Stimulated activated CD8-positive, alpha-beta memory T cell treated with anti-CD3 and anti-CD28 coated beads, Interleukin-7, amount 100 ng/mL, for 48 hours (primary cell): Measurements from ENCODE around the gene CTDNEP1.

Experiments
- DNase-seq, 2 donors: peaks; one replicate each; pipeline ENCODE4 v3.0.0-alpha.2; 2020; ENCODE audit warnings: low read depth in 1 of 2; ENCODE audit errors: extremely low read depth in 1 of 2

Gene CTDNEP1

DNA sequence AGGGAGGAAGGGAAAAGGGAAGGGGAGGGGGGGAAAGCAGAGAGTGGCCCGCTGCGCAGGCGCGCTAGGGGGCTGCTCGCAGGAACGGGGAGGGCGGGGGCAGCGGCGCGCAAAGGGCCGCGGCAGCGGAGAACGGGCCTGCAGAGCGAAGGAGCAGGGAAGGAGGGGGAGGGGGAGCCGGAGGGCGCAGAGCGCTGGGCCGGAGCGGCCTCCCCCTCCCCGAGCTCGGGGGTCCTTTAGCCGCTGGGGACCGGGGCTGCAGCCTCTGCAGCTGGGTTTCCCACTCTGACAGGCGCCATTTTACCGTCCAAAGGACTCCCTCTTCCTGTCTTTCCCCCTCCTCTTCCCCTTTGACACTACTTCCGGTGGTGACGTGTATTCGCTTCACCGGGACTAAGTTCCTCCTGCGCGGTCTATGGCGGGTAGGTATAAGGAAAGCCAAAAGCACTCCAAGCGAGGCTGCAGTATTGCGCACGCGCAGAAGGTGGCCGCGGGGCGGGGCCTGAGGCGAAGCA lies at the start of gene CTDNEP1:
CTDNEP1 (minus strand) TSS at position 74 of the 515 bp plus-strand sequence. CDS start 438 bp downstream, outside the sequence.
- DNase-seq: peak; percentile 97

DNA sequence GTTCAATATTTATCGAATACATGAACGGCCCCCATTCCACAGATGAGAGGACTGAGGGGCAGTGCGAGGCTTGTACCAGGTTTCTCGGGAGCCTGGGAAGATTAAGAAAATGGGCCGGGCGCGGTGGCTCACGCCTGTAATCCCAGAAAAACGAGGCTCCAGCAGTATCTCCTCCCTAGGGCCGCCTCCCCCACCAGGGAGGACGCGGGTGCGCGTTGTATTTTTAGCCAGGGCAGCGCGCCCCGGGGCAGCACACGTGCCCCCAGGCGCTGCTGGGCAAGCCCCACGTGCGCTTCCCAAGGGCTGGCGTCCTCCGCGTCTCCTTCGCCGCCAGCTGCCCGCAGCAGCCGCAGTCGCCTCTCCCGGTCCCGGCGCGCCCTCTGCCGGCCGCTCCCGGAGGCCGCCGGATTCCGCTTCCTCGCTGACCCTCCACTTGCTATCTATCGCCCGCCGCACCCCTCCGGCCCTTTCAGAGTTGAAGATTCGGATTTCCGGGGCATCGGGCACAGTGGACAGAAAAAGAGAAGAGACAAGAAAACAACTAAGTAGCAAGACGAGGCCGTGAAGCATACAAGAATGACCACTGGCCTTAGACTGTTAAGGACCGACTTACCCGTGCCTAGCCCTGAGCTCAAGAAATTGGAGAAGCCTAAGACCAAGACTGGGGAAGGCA lies 44.8 kb upstream of the CTDNEP1 start:
- no peak for DNase-seq

DNA sequence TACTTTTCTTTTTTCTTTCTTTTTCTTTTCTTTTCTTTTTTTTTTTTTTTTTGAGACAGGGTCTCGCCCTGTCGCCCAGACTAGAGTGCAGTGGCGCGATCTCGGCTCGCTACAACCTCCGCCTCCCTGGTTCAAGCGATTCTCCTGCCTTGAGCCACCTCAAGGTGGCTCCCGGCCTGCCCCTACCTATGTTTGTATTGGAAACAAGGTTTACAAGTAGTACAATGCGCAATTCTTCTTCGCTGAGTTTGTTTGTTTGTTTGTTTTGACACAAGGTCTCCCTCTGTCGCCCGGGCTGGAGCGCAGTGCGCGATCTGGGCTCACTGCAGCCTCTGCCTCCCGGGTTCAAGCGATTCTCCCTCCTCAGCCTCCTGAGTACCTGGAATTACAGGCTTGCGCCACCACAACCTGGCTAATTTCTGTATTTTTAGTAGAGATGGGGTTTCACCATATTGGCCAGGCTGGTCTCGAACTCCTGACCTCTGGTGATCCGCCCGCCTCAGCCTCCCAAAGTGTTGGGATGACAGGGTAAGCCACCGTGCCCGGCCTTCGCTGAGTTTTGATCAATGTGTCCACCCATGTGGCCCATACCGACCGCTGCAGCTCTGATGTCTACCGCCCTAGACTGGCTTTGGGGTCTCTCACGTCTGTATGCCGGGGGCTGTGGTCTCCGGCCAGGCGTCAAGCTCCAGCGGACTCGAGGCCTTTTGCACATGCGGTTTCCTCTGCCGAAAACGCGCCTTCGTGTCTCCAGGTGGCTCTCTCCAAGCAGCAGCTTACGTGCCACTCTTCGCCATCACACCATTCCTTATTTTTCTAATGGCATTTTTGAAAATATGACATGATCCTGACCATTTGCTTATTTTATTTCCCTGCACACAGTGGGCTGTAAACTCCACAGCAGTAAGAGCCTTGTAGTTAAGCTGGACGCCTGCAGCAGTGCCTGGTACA lies 44.0 kb upstream of the CTDNEP1 start:
- no peak for DNase-seq

DNA sequence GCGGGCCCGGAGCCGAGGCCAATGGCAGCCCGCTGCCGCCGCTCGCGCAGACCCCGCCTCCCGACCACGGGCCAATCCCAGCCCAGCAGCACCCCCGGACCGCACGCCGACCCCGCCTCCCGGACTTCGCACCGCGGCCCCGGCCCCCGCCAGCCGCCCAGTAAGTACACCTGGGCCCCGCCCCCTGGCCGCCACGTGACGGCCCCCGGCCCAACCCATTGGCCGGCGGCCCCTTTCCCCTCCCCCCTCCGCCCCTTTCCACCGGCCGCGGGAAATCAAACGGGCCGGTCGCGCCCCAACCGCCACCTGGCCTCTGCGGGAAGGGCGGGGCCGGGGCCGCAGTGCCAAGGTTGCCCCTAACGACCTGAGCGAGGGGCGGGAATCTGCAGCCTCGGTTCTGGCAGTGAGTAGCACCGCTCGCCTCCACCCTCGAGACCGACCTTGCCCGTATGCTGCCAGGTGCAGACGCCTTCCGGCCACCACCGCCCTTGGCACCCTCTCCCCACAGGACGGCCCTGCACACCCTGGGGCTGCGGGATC lies 43.1 kb upstream of the CTDNEP1 start, which contains the start of gene YBX2:
YBX2 (minus strand) TSS at position 26 of the 540 bp plus-strand sequence. CDS start 139 bp downstream, outside the sequence.
- peak in 1 of 2 donors; percentile 79 for DNase-seq

DNA sequence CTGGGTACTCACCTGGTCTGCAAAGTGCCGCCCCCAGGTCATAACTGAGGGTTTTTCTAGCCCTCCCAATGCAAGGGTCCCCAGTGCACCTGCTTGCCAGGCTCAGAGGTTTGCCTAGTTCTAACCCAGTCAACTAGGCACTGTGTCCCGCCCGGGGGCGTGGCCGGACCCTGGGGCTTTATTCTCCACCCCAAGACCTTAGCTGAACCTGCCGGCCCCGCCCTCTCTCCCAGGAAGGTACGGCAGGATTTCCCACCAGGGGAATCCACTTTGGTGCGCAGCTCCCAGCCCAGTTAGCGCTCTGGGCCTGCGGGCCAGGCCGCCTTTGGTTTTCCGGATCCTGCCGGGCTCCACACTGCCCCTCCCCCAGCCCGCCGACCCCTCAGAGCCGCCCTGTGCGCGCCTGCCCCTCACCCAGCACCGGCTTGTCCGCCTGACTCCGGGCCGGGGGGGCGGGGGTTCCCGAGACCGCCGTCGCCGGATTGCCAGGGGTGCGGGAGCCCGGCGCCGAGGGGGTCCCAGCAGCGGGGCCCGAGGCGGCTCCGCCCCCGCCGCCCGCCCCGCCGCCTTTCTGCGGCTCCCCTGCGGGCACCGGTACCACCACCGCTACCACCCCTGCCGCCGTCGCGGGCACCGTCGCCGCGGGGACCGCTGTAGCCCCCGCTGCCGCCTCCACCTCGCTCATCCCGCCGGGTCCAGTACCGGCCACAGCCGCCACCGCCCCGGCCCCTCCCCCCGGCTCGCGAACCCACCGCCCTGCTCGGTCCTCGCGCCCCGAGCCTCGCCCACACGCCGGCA lies 42.5 kb upstream of the CTDNEP1 start:
- DNase-seq: no peak

DNA sequence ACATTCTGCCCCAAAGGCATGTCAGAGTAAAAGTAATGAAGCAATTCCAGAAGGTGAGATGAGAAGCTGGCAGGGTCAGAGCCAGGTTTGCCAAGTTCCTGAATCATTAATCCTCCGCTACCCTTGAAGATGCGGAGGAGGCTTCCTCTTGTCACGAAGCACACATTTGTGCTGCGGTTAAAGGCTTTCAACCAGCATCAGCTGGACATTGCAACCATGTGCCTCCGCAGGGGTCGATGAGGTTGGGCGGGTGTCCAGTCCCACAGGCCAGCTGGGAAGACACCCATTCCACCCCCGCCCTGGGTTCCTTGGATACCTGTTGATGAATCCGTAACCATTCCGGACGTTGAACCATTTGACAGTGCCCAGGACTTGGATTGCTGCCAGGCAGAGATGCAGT lies 41.6 kb upstream of the CTDNEP1 start:
- DNase-seq: no peak

DNA sequence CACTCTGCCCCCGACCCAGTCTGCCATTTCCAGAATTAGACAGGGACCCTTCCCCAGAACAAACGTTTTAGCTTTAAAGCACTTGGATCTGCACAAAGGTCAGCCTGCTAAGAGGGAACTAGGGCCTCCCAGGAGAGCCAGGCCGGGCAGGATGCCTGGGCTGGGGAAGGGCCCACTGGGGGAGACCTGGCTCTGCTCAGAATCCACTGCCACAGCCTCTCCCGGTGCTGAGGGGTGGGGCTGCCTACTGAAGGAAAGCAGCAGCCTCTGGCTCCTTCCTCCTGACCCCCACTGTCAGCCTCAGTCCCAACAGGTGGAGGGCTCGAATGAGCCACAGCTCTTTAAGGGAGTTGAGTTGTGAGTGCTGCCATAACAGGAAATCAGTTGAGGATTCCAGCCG lies 41.2 kb upstream of the CTDNEP1 start:
- no peak for DNase-seq

DNA sequence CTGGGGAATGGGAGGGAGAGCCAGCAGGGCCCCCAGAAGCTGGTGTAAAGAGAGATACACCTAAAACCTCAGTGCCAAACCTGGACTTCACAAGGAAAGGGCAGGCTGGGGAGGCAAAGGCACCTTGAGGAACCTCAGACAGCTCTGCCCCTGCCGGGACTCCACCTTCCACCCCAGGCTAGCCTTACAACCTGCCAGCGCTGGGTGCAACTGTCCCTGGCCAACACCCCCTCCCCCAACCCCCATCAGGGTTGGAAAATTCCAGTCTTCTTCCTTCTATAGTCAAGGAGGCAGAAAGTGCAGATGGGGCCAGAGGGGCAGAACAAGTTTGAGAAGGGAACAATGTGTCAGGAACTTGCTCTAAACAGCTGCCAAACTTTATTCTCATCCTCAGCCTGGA lies 40.7 kb upstream of the CTDNEP1 start:
- DNase-seq: no peak

DNA sequence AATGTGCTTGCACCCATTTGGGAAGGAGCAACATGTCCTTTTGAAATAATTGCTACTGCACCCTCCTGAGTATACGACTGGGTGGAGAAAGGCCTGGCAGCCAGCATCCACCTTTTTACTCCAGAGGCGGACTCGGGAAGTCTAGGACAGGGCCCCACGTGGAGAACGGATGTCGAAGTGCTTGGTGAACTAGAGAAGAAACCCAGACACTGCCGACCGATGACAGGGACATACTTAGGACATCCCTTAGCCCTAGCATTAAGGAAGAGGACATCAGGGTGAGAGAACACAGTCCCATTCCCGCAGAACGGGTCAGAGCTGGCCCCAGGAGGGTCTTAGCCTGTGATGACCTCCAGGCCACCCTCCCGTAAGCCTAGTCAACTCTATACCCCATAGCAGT lies 39.2 kb upstream of the CTDNEP1 start:
- no peak for DNase-seq

DNA sequence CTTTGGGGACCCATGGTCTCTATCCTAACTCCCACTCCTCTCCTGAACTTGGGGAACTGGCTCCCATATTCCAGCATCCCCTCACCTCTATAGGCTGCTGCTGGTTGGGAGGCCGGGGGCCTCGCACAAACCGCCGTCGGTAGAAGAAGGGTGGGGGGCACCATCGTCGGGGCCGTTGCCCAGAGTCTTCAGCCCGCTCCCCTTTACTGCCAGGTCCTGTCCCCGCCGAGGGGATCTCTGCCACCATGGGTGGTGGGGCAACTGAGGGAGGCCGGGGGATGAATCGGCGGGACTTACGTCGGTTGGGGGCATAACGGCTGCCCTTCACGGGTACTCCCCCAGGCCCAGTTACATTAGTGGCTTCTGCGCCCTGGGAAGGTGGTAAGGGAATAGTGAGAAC lies 38.6 kb upstream of the CTDNEP1 start:
- DNase-seq: no peak

DNA sequence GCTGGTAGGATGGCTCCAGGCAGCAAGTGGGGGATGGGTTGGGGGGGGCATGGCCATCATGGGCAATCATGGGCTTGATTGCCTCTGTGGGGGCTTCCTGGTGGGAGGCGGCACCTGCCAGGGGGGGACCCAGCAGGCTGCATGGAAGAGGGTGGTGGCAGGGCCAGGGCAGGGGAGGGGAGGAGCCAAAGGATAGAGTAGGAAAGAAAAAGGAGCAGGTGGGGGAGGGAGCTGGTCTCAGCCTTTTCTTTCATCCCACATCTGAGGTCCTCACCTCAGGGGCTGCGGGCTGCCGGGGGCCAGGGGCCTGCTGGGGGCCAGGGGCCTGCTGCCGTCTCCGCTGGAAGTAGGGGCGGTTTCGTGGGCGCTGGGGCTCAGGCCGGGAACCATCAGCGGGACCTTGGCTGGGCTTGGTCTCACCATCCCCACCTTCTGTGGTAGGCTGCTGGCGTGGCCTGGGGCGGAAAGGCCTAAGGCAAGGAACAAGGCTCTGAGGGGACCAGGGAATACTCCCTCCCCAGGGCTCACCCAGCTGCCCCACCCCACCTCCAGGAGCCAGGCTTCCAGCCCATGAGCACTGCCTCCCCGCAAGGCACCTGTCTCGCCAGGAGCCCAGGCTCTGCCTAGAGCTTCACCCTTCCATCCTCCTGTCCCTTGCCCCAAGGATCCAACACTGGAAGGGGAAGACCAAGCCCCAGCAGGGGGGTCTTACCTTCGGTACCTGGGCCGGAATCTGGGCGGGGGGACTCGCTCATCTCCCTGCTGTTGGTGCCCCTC lies 37.9 kb upstream of the CTDNEP1 start:
- no peak for DNase-seq

DNA sequence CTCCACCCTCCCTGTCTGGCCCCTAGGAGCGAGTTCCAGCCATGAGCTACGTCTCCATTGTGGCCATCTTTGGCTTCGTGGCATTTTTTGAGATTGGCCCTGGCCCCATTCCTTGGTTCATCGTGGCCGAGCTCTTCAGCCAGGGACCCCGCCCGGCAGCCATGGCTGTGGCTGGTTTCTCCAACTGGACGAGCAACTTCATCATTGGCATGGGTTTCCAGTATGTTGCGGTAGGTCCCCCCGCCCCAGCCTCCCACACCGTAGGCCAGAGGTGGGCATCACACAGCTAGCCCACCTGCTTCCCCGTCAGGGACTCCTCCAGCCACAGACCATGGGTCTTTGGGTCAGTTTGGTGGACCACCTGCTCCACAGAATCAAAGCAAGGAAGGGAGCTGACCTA lies 34.1 kb upstream of the CTDNEP1 start:
- DNase-seq: no peak

DNA sequence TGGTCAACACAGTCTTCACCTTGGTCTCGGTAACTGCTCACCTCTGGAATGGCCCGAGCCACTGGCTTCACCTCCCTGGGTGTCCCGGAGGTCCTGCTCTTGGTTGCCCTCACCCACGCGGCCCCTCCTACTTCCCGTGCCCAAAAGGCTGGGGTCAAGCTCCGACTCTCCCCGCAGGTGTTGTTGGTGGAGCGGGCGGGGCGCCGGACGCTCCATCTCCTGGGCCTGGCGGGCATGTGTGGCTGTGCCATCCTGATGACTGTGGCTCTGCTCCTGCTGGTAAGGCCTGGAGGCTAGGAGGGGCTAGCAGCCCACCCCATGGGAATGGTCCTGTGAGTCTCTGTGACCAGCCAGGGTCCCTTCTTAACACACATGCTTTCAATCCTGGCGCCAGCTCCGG lies 33.4 kb upstream of the CTDNEP1 start:
- no peak for DNase-seq

DNA sequence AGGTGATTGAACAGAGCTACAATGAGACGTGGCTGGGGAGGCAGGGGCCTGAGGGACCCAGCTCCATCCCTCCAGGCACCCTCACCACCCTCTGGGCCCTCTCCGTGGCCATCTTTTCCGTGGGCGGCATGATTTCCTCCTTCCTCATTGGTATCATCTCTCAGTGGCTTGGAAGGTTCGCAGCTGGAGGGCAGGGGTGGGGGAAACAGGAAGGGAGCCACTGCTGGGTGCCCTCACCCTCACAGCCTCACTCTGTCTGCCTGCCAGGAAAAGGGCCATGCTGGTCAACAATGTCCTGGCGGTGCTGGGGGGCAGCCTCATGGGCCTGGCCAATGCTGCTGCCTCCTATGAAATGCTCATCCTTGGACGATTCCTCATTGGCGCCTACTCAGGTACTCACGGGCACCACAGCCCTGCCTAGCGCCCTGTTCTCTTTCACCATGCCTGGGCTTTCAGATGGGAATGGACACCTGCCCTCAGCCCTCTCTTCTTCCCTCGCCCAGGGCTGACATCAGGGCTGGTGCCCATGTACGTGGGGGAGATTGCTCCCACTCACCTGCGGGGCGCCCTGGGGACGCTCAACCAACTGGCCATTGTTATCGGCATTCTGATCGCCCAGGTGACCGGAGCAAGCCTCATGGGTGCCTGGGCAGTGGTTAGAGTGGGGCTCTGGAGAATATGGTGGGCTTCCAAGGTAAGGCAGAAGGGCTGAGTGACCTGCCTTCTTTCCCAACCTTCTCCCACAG lies 32.1 kb upstream of the CTDNEP1 start:
- no peak for DNase-seq

DNA sequence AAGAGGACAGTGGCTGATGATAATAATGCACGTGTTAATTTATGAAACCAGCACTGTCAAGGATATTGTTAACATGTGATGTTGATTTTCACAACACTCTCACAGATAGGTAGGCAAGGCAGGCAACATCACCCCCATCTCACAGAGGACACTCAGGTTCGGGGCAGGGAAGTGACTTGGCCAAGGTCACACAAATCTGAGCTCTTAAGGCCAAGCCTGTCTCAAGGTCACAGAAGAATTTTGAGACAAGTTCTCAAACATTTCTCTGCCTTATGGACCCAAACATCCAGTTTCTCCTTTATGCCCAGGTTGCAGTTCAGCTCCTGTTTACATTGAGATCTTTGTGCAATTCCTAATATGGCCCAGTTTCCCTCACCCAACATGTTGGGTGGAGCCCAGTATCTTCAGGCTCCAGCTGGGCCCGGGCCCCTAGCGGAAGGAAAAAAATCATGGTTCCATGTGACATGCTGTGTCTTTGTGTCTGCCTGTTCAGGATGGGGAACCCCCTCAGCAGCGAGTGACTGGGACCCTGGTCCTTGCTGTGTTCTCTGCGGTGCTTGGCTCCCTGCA lies 31.3 kb upstream of the CTDNEP1 start:
- no peak for DNase-seq

DNA sequence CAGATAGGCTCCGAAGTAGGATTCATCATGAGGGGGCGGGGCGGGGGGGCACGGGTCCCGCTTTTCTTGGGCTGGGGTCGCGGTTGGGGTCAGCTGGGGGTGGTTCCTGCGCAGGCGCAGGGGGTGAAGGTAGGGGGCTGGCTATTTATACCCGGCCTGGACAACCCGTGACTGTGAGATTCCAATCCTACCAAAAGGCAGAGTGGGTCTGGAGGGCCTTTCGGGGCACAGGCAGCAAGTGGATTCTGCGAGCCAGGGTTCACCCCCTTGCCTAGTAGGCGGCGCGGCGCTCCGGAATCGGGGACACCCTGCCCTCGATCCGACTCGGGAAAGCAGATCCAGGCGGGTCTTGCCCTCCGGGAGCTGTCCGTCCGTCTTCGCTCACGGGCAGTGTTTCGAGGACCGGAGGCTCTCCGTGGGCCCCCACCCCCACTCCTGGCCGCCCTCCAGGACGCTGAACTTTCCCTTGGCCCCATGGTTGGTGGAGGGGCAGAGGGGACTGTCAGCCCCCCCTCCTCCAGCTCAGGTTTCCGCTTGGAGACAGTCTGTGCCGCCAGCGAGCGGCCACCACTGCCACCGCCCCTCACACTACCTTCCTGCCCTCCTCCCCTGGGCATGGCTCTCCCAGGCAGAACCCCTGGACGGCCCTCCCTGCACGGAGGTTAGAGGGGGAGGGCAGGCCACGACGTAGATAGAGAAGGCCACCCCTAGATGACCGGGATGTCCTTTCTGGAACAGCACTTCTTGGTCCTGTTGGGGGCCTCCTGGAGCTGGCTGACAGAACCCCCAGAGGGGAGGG lies 30.6 kb upstream of the CTDNEP1 start:
- DNase-seq: no peak

DNA sequence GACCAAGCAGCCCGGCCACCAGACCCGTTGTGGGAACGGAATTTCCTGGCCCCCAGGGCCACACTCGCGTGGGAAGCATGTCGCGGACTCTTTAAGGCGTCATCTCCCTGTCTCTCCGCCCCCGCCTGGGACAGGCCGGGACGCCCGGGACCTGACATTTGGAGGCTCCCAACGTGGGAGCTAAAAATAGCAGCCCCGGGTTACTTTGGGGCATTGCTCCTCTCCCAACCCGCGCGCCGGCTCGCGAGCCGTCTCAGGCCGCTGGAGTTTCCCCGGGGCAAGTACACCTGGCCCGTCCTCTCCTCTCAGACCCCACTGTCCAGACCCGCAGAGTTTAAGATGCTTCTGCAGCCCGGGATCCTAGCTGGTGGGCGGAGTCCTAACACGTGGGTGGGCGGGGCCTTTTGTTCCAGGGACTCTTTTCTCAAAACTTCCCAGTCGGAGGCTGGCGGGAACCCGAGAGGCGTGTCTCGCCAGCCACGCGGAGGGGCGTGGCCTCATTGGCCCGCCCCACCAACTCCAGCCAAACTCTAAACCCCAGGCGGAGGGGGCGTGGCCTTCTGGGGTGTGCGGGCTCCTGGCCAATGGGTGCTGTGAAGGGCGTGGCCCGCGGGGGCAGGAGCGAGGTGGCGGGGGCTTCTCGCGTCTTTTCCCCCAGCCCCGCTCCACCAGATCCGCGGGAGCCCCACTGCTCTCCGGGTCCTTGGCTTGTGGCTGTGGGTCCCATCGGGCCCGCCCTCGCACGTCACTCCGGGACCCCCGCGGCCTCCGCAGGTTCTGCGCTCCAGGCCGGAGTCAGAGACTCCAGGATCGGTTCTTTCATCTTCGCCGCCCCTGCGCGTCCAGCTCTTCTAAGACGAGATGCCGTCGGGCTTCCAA lies 29.8 kb upstream of the CTDNEP1 start, which contains the start of gene SLC2A4:
SLC2A4 (plus strand) TSS at position 645 of the 879 bp plus-strand sequence; CDS start at position 862, 217 bp downstream.
- peak; percentile 78 to 90 for DNase-seq
